ENCODE measurements around the gene TCP11L2. TPM values are rescaled to one million over a fixed set of nuclear protein-coding genes. Genes with fewer than 3 reads are reported as not detected.
A peak's percentile ranks its signal among the peaks of the same experiment; 100 is the strongest.

The TCP11L2 gene
- total and polyA plus RNA-seq, 2 of the 4 experiments (the other 2 are of a cell fraction): 7.3 to 32.8 TPM

- in situ Hi-C loops (cut with MboI; ENCODE audit: low sequenced_read_pairs): no loop called here
- Histone ChIP-seq H3K4ac (ENCODE audit: low read depth, low read length) (no peak overlapping the region), H2AK9ac (replicated peaks; ENCODE audit: low read depth, low read length, poor library complexity) (no peak overlapping the region), H3K9me1 (ENCODE audit: insufficient read depth, low read length) (peaks cover 6% of the 10 kb centered on the region), H3K27ac (ENCODE audit: insufficient read depth, low read length) (no peak overlapping the region), H2BK20ac (ENCODE audit: low read depth, low read length) (no peak overlapping the region), H3K4me3 (ENCODE audit: insufficient read depth, low read depth, low read length) (0 out of 2 replicates have a peak overlapping the region, but pooled peaks have one; percentile 5), H2BK5ac (ENCODE audit: low read depth, low read length, poor library complexity, severe bottlenecking) (no peak overlapping the region), H4K20me1 (ENCODE audit: insufficient read depth, low read length) (no peaks in the 10 kb centered on the region), H3K14ac (replicated peaks; ENCODE audit: low read depth, low read length) (no peak overlapping the region; the same call in 1 of the 2 replicates), H4K91ac (ENCODE audit: insufficient read depth, low read depth, low read length) (no peak overlapping the region), H3K4me1 (ENCODE audit: control insufficient read depth, insufficient read depth, low read length) (peaks cover 12% of the 10 kb centered on the region), H3K9ac (ENCODE audit: low read depth, low read length) (peak overlapping the region; percentile 35; the same call in 1 of the 2 replicates), H2AK5ac (ENCODE audit: low read depth, low read length) (peak overlapping the region; percentile 17; the same call in 1 of the 2 replicates), H3K4me2 (ENCODE audit: low read depth, low read length) (peak overlapping the region; percentile 66), H4K8ac (ENCODE audit: low read depth in 2 of 2, low read length in 2 of 2) (no peak overlapping the region), H2BK15ac (ENCODE audit: low read depth, low read length) (0 out of 3 replicates have a peak overlapping the region, but pooled peaks have one; percentile 25), H2AFZ (replicated peaks; ENCODE audit: low read length, poor library complexity) (no peak overlapping the region), H4K5ac (ENCODE audit: low read depth, low read length) (no peak overlapping the region), H3K18ac (ENCODE audit: low read depth, low read length) (no peak overlapping the region), H2BK120ac (ENCODE audit: low read depth, low read length) (no peak overlapping the region), H3K27me3 (ENCODE audit: control insufficient read depth, insufficient read depth, low read length) (no peaks in the 10 kb centered on the region), H3K56ac (ENCODE audit: extremely low read depth, insufficient read depth, low read length) (no peak overlapping the region), H3K9me3 (ENCODE audit: control insufficient read depth, insufficient read depth, low read length) (no peaks in the 10 kb centered on the region), H3K36me3 (ENCODE audit: control insufficient read depth, insufficient read depth, low read length) (no peaks in the 10 kb centered on the region), H3K79me1 (ENCODE audit: low read depth in 1 of 2, low read length in 2 of 2) (peaks cover 4 to 26% of the 10 kb centered on the region in 2 experiments; a peak in 3 of 4 replicates), H3K23ac (ENCODE audit: low read depth, low read length) (no peak overlapping the region; the same call in 1 of the 2 replicates)
- TF ChIP-seq BHLHE40 (IDR thresholded peaks at IDR 0.05; ENCODE audit: low read depth, low read length) (no peak), POLR2A (IDR thresholded peaks at IDR 0.05; ENCODE audit: low read depth, low read length) (peak; percentile 18; the same call in 1 of the 2 replicates)
- DNase-seq (no peak), ATAC-seq (ENCODE audit: low read depth) (no peak)
- no TSS peak for BruUV-seq (replicated peaks)
- dilution Hi-C loops (cut with HindIII; ENCODE audit: low sequenced_read_pairs, unreplicated experiment): no loop called here
- intact Hi-C loops (cut with micrococcal nuclease): no loop called here
- 83% methylated on average over 1 of the region's 5 CpGs; no CpG with 5 or more reads in 1 of the 2 experiments for WGBS, 2 experiments (ENCODE audit: extremely low coverage in 2 of 2, insufficient read length in 1 of 2)
- ChIA-PET POLR2A (ENCODE audit: unreplicated experiment) (no interaction called here), CTCF (interaction anchor here (1.1 kb wide), 1 partner anchor 23 kb away, joined by 3 read pairs; no protein-coding TSS in a partner anchor)
Measured at GRCh38 chr12:106304001-106304421, 1.5 kb downstream of the TCP11L2 start.

Data from IMR-90 (cell line).